ENCODE measurements around the gene APP.

APP gene

GRCh38 chr21:25911730-25912401, 258.7 kb downstream of the APP start:
- no peak for ATAC-seq (ENCODE audit: insufficient read depth, low read depth)
- H3K27ac ChIP-seq (ENCODE audit: low read length) = no peak overlapping the region
- no peak overlapping the region for H3K4me2 ChIP-seq (ENCODE audit: insufficient read depth, low read length)

GRCh38 chr21:25910809-25911208, 259.8 kb downstream of the APP start:
- no peak overlapping the region for H3K27ac ChIP-seq (ENCODE audit: low read length)
- peaks cover 3% of the 10 kb centered on the region for H3K4me1 ChIP-seq (ENCODE audit: insufficient read depth, low read length)
- no peak overlapping the region for H3K4me3 ChIP-seq (ENCODE audit: low read depth in 1 of 2, low read length in 2 of 2)
- no peaks in the 10 kb centered on the region for H3K27me3 ChIP-seq (ENCODE audit: insufficient read depth, low read length, poor library complexity)
- ATAC-seq (ENCODE audit: insufficient read depth, low read depth) (no peak), DNase-seq (no peak)
- H3K79me2 ChIP-seq (ENCODE audit: insufficient read depth, low read length) = no peaks in the 10 kb centered on the region
- no peaks in the 10 kb centered on the region for H3K36me3 ChIP-seq (ENCODE audit: insufficient read depth, low read length)
- no peak overlapping the region for H3K9ac ChIP-seq (ENCODE audit: low read depth, low read length)
- TF ChIP-seq EZH2 (IDR thresholded peaks at IDR 0.05; ENCODE audit: borderline replicate concordance, low read depth, low read length, severe bottlenecking) (no peak), CTCF (IDR thresholded peaks at IDR 0.05; ENCODE audit: borderline replicate concordance, extremely low read depth, low read length, poor library complexity, severe bottlenecking) (no peak)
- H3K4me2 ChIP-seq (ENCODE audit: insufficient read depth, low read length) = no peak overlapping the region
- no peaks in the 10 kb centered on the region for H3K9me3 ChIP-seq (ENCODE audit: insufficient read depth, low read length, severe bottlenecking)
- no peaks in the 10 kb centered on the region for H4K20me1 ChIP-seq (ENCODE audit: insufficient read depth, low read length)
- H2AFZ ChIP-seq (ENCODE audit: low read depth, low read length) = no peak overlapping the region

More at GRCh38 chr21:25911730-25912401, 258.7 kb downstream of the APP start:
- Histone ChIP-seq H3K4me1 (ENCODE audit: insufficient read depth, low read length) (peaks cover 3% of the 10 kb centered on the region), H3K9me3 (ENCODE audit: insufficient read depth, low read length, severe bottlenecking) (no peaks in the 10 kb centered on the region), H3K9ac (ENCODE audit: low read depth, low read length) (no peak overlapping the region), H3K27me3 (ENCODE audit: insufficient read depth, low read length, poor library complexity) (no peaks in the 10 kb centered on the region), H2AFZ (ENCODE audit: low read depth, low read length) (no peak overlapping the region), H4K20me1 (ENCODE audit: insufficient read depth, low read length) (no peaks in the 10 kb centered on the region), H3K4me3 (ENCODE audit: low read depth in 1 of 2, low read length in 2 of 2) (no peak overlapping the region), H3K36me3 (ENCODE audit: insufficient read depth, low read length) (no peaks in the 10 kb centered on the region), H3K79me2 (ENCODE audit: insufficient read depth, low read length) (no peaks in the 10 kb centered on the region)
- no peak for DNase-seq
- TF ChIP-seq EZH2 (IDR thresholded peaks at IDR 0.05; ENCODE audit: borderline replicate concordance, low read depth, low read length, severe bottlenecking) (no peak), CTCF (IDR thresholded peaks at IDR 0.05; ENCODE audit: borderline replicate concordance, extremely low read depth, low read length, poor library complexity, severe bottlenecking) (no peak)

DNA sequence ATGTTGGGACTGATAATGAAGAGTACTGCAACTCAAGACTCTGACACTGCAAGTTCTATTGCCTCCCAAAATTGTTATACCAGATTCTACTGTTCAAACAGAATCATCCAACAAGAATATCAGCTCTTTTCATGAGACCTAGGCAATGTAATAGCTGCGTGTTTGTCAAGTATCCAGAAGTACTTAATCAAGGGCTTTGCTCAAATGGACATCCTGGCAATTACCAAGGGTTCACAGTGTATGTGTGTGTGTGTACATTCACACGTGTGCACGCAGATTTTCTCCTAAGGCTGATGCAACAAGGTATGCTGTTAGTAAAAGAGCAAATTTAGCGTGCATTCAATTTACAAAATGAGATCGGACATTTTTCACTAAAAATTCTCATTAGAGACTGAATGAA, 261.2 kb downstream of the APP start:
- no peak overlapping the region for H3K9ac ChIP-seq (ENCODE audit: low read depth, low read length)
- no peak for TF ChIP-seq EZH2 (IDR thresholded peaks at IDR 0.05; ENCODE audit: borderline replicate concordance, low read depth, low read length, severe bottlenecking)
- TF ChIP-seq CTCF (IDR thresholded peaks at IDR 0.05; ENCODE audit: borderline replicate concordance, extremely low read depth, low read length, poor library complexity, severe bottlenecking) = no peak
- DNase-seq = no peak
- no peaks in the 10 kb centered on the region for H3K79me2 ChIP-seq (ENCODE audit: insufficient read depth, low read length)
- H3K4me1 ChIP-seq (ENCODE audit: insufficient read depth, low read length) = peaks cover 3% of the 10 kb centered on the region
- no peak overlapping the region for H2AFZ ChIP-seq (ENCODE audit: low read depth, low read length)
- H3K36me3 ChIP-seq (ENCODE audit: insufficient read depth, low read length) = no peaks in the 10 kb centered on the region
- H3K9me3 ChIP-seq (ENCODE audit: insufficient read depth, low read length, severe bottlenecking) = no peaks in the 10 kb centered on the region
- no peak overlapping the region for H3K27ac ChIP-seq (ENCODE audit: low read length)
- no peak for ATAC-seq (ENCODE audit: insufficient read depth, low read depth)
- H3K4me2 ChIP-seq (ENCODE audit: insufficient read depth, low read length) = no peak overlapping the region
- no peaks in the 10 kb centered on the region for H3K27me3 ChIP-seq (ENCODE audit: insufficient read depth, low read length, poor library complexity)
- no peaks in the 10 kb centered on the region for H4K20me1 ChIP-seq (ENCODE audit: insufficient read depth, low read length)
- no peak overlapping the region for H3K4me3 ChIP-seq (ENCODE audit: low read depth in 1 of 2, low read length in 2 of 2)
